Smooth muscle cell (in vitro differentiated cells): ENCODE results near the gene CDCP2. TPM values are rescaled to one million over a fixed set of nuclear protein-coding genes. Genes with fewer than 3 reads are reported as not detected.

Experiments
- DNase-seq: peaks from one replicate; lab custom pipeline; 2025; ENCODE audit not compliant: unreplicated experiment; lab: John Stamatoyannopoulos, UW
- H2AFZ ChIP-seq: fragments of 200-600 bp; sonication (generic); 2 replicates; pipeline ENCODE4 v1.6.0; 2016; ENCODE audit warnings: antibody characterized with exemption, low read depth, mild to moderate bottlenecking
- H3F3A ChIP-seq: fragments of 200-600 bp; sonication (generic); 2 replicates; pipeline ENCODE4 v1.6.0; 2017; ENCODE audit warnings: antibody characterized with exemption, low read depth
- H3K27ac ChIP-seq: fragments of 200-600 bp; sonication (generic); 2 replicates; pipeline ENCODE4 v1.5.1; 2016; ENCODE audit warnings: low read depth, mild to moderate bottlenecking
- H3K27me3 ChIP-seq: fragments of 200-600 bp; sonication (generic); 2 replicates; pipeline ENCODE4 v1.6.1; 2016; ENCODE audit warnings: low read depth, mild to moderate bottlenecking
- H3K36me3 ChIP-seq: fragments of 200-600 bp; sonication (generic); 2 replicates; pipeline ENCODE4 v1.5.1; 2016; ENCODE audit warnings: low read depth
- H3K4me1 ChIP-seq: fragments of 200-600 bp; sonication (generic); 2 replicates; pipeline ENCODE4 v1.5.1; 2016; ENCODE audit warnings: low read depth
- H3K4me2 ChIP-seq: fragments of 200-600 bp; sonication (generic); 2 replicates; pipeline ENCODE4 v1.6.0; 2016; ENCODE audit warnings: mild to moderate bottlenecking
- H3K4me3 ChIP-seq: fragments of 200-600 bp; sonication (generic); 2 replicates; pipeline ENCODE4 v1.5.1; 2016; ENCODE audit warnings: mild to moderate bottlenecking
- H3K79me2 ChIP-seq: fragments of 200-600 bp; sonication (generic); 2 replicates; pipeline ENCODE4 v1.6.0; 2016; ENCODE audit warnings: low read depth, mild to moderate bottlenecking
- H3K9ac ChIP-seq: fragments of 200-600 bp; sonication (generic); 2 replicates; pipeline ENCODE4 v1.6.0; 2016; ENCODE audit warnings: low read depth
- H3K9me3 ChIP-seq: fragments of 200-600 bp; sonication (generic); replicated peaks from 2 replicates; pipeline ENCODE4 v1.5.1; 2016; ENCODE audit warnings: low read depth
- H4K20me1 ChIP-seq: fragments of 200-600 bp; sonication (generic); 2 replicates; pipeline ENCODE4 v1.6.0; 2016; ENCODE audit warnings: low read depth
- CTCF ChIP-seq: fragments of 200-600 bp; sonication (generic); IDR thresholded peaks from 2 replicates; pipeline ENCODE4 v1.5.1; 2017; ENCODE audit warnings: borderline replicate concordance, mild to moderate bottlenecking, antibody characterized with exemption; ENCODE audit not compliant: insufficient read depth, poor library complexity, severe bottlenecking
- WGBS: methylation state at CpG from one replicate; pipeline ENCODE4 v1.1.7; 2016; ENCODE audit warnings: low lambda C conversion rate; 5-methylcytosine and 5-hydroxymethylcytosine counted together
- polyA plus RNA-seq: library from polyadenylated mRNA; unstranded; fragments of >200 nt; fragmentation: Nextera tagmentation; extraction: Ambion mirVana; gene quantifications from 2 replicates; pipeline ENCODE4 v1.2.1, GENCODE V29; 2016
- total RNA-seq: library from RNA; depleted of rRNA; stranded (reverse); fragments of >200 nt; gene quantifications from 2 replicates; pipeline ENCODE4 v1.2.3, GENCODE V29; 2014

Gene CDCP2
- total and polyA plus RNA-seq, 2 experiments from 2014 or later: not detected

GRCh38 chr1:54188291-54188690, 35.5 kb upstream of the CDCP2 start:
- Histone ChIP-seq H3K4me3 (no peak overlapping the region), H3K4me2 (no peak overlapping the region), H3K27me3 (no peaks in the 10 kb centered on the region), H3K27ac (no peak overlapping the region), H3K79me2 (no peaks in the 10 kb centered on the region), H3F3A (no peaks in the 10 kb centered on the region), H2AFZ (no peak overlapping the region), H3K9ac (no peak overlapping the region), H3K4me1 (no peaks in the 10 kb centered on the region), H3K9me3 (no peaks in the 10 kb centered on the region), H3K36me3 (no peaks in the 10 kb centered on the region), H4K20me1 (no peaks in the 10 kb centered on the region)
- 88% methylated on average over 1 of the region's 1 CpG for WGBS
- no peak for DNase-seq
- no peak for TF ChIP-seq CTCF

- H3F3A ChIP-seq: no peaks in the 10 kb centered on the region
- H3K4me1 ChIP-seq: no peaks in the 10 kb centered on the region
- H3K79me2 ChIP-seq: no peaks in the 10 kb centered on the region
- H3K4me2 ChIP-seq: no peak overlapping the region
- H3K27me3 ChIP-seq: no peaks in the 10 kb centered on the region
- H3K9me3 ChIP-seq: no peaks in the 10 kb centered on the region
- H3K36me3 ChIP-seq: no peaks in the 10 kb centered on the region
- WGBS: 96% methylated on average over 3 of the region's 3 CpGs
- no peak overlapping the region for H2AFZ ChIP-seq
- no peak overlapping the region for H3K27ac ChIP-seq
- no peak for DNase-seq
- no peak overlapping the region for H3K9ac ChIP-seq
- no peaks in the 10 kb centered on the region for H4K20me1 ChIP-seq
- H3K4me3 ChIP-seq: no peak overlapping the region
- TF ChIP-seq CTCF: no peak
Measured at GRCh38 chr1:54186056-54186455, 33.3 kb upstream of the CDCP2 start.

- no peak for TF ChIP-seq CTCF
- WGBS: 87% methylated on average over 5 of the region's 5 CpGs
- no peaks in the 10 kb centered on the region for H3F3A ChIP-seq
- H3K9ac ChIP-seq: no peak overlapping the region
- no peaks in the 10 kb centered on the region for H3K79me2 ChIP-seq
- H3K27ac ChIP-seq: no peak overlapping the region
- no peaks in the 10 kb centered on the region for H3K27me3 ChIP-seq
- H3K4me3 ChIP-seq: no peak overlapping the region
- H4K20me1 ChIP-seq: no peaks in the 10 kb centered on the region
- H3K9me3 ChIP-seq: no peaks in the 10 kb centered on the region
- DNase-seq: no peak
- no peaks in the 10 kb centered on the region for H3K36me3 ChIP-seq
- H2AFZ ChIP-seq: no peak overlapping the region
- no peaks in the 10 kb centered on the region for H3K4me1 ChIP-seq
- H3K4me2 ChIP-seq: no peak overlapping the region
Measured at GRCh38 chr1:54180701-54181360, 28.0 kb upstream of the CDCP2 start.

- 90% methylated on average over 9 of the region's 9 CpGs for WGBS
- Histone ChIP-seq H4K20me1 (no peaks in the 10 kb centered on the region), H3K27me3 (no peaks in the 10 kb centered on the region), H3K4me2 (no peak overlapping the region), H3K9me3 (no peaks in the 10 kb centered on the region), H3K4me3 (no peak overlapping the region), H3F3A (no peaks in the 10 kb centered on the region), H3K79me2 (no peaks in the 10 kb centered on the region), H2AFZ (no peak overlapping the region), H3K4me1 (no peaks in the 10 kb centered on the region), H3K9ac (no peak overlapping the region), H3K36me3 (no peaks in the 10 kb centered on the region), H3K27ac (no peak overlapping the region)
- TF ChIP-seq CTCF: no peak
- DNase-seq: no peak
Measured at GRCh38 chr1:54178296-54179070, 25.7 kb upstream of the CDCP2 start.
